GM19023 (cell line): Measurements from ENCODE around the gene XYLT1.

Experiments
- ATAC-seq: cut with Tn5 transposase; IDR thresholded peaks from one replicate; pipeline ENCODE4 v1.9.1; 2021; ENCODE audit warnings: mild to moderate bottlenecking, moderate library complexity; ENCODE audit not compliant: unreplicated experiment

The XYLT1 gene

DNA sequence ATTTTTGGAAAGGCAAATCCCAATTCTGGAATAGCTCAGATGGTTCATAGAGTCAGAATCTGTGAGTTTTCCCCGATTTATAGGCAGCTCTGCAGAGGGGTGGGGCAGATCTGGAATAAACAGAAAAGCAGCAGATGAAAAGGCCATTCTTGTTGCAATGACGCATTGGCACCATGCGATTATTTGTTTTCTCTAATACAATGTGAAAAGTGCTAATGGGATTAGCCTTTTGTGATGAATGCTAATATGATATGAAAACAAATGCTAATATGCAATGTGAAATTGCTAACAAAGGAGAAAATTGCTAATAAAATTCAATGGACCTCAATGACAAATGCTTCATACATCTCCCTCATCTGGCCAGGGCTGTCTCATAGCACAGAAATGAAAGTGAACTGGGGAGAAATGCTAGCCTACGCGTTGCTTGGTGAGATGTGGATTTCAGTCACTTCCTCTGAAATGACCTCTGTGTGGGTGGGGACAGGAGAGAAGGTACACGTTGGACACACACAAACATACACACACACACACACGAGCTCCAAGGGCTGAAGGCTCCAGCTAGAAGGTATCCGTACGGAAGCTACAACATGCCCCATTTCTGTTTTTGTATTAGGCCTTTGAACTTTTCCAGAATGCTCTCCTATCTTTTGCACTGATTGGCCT lies 394.5 kb downstream of the XYLT1 start:
- no peak for ATAC-seq

DNA sequence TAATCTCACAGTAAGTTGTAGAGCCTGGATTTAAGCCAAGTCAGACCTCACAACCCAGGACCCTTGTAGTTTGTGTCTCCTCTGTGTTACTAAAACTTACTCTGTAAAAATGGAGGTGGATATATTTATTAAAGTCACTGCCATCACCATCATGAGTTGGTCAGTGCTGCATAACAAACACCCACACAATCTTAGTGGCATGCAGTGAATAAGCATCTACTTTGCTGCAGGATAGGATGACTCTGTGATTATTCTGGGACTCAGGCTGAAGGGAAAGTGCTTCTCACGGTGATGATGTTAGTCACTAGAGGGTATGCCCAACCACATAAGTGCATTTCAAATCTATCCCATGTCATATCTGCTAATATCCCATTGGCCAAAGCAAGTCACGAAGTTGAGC lies 398.7 kb downstream of the XYLT1 start:
- ATAC-seq = no peak

DNA sequence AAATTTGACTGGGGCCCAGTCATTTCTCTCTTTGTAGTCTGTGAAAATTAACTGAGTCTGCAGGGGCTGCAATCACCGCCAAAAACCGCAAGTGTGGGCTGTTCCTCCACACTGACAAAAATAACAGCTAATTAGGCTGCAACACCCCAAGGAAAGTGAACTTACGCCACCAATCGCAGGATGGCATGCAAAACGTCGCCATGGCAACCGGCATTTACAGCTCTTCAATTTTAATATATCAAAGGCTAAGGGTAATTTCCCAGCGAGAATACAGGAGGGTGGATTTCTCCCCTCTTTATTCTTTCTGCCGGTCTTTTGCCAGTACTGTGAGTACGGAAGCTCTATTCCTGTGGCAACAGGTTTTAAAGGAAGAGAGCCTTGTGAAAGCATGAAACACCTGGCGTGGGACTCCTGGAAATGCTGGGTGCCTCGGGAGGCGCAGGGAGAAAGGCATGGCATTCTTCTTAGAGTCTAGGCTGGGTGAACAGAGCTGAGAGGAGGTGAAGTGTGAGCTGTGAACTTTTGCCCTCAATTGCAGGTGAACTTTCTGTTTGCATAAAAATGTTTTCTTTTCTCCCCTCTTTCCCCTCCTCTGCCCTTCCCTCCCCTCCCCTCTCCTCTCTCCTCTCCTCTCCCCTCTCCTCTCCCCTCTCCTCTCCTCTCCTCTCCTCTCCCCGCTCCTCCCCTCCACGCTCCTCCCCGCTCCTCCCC lies 399.7 kb downstream of the XYLT1 start:
- ATAC-seq = peak; percentile 68

DNA sequence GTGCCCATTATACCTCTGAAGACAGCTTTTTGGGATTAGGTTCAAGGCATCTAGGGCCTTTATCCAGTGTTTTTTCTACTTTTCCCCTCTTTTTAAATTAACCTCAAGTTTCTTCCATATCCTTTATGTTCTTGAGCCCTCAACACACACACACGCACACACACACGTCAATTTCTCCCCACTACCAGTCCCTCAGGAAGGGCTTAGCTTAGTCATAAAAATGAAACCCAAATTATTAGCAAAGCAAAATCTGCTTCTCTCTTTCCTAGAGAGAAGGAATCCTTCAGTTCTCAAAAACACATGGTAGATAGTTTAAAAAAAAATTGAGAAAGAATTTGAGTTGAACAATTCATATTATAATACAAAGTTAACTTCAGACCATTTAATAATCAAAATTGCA lies 401.1 kb downstream of the XYLT1 start:
- ATAC-seq = no peak

DNA sequence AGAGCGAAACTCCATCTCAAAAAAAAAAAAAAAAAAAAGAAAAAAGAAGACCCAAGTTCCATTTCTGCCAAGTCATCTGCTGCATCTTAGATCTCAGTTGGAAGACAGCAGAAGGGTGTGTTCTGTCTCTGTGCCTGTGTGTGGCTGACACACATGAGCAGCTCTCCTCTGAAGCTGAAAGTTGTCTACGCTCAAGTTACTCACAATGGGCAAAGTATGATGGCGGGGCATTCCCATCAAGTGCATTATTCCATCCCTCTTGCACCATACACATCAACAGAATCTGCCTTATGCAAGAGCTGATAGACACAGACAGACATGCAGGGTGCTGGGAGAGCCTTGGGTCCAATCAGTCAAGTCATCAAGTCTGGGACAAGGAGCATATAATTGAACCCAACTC lies 402.2 kb downstream of the XYLT1 start:
- peak; percentile 39 for ATAC-seq

DNA sequence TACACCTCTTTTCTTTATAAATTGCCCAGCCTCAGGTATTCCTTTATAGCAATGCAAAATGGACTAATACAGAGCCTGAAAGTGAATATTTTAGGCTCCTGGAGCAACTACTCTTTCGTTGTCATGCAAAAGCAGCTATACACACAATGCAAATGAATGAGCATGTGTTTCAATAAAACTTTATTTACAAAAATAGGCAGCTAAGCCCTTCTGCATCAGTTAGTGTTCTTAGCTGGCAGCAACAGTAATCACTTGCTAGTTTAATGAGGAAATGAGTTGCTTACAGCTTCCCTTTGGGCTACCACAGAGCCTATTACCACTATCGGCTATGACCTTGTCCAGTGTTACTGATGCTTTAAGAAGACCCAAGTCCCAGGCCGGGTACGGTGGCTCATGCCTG lies 402.9 kb downstream of the XYLT1 start:
- no peak for ATAC-seq

DNA sequence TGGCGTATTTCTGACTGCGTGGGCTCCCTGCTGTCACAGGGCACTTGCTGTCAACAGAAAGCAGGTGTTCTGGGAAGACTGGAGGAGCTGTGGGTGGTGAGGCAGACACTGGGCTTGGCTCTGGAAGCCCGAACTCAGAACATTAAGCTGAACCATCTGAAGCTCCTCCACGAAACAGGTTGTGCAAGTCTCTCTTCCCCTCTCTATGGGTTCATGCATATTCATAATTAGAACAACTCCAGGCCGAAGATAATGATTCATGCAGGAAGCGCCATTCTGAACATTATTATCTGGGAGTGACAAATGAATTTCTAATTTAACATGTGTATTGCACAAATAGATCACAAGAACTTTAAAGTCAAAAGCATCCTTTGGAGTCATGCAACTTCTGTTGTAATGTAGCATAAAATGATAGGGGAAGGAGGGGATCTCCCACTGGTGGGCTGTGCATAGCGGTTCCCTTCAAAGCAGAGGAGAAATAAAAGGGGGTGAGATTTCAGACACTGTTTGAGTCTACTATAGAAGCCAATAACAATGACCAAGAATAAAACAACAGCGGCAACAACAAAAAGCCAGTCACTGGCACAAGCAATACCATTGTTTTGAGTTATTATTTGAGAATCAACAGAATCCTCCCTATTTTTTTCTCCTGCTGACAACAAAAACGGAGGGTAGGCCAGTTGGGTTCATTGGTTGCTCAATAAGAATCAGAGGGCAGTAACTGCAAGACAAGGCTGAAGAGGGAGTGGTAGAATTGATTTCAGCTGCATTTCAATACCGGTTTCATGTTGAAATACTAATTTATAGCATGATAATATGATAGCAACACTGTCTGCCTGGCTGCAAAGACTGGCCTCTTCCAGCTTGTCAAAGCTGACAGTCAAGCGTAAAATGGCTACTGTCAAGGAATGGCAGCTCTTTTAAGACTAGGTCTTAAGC lies 407.3 kb downstream of the XYLT1 start:
- no peak for ATAC-seq

DNA sequence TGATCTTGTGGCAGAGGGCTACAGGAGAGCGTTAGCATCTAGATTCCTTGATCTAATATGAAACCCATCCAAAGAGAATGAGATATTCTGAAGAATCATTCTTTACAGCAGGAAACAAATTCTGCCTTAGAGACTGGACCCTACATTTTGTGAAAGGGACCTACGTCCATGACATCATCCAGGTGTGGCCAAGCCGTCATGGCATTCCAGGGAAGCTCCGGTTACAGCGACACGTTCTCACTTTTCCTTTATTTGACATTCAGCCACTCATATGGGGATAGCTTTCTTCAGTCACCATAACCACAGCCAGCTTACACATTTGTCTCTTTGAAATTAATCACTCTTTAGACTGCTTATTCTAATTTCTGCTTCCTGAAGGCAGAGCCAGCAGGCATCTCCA lies 408.1 kb downstream of the XYLT1 start:
- ATAC-seq = no peak

DNA sequence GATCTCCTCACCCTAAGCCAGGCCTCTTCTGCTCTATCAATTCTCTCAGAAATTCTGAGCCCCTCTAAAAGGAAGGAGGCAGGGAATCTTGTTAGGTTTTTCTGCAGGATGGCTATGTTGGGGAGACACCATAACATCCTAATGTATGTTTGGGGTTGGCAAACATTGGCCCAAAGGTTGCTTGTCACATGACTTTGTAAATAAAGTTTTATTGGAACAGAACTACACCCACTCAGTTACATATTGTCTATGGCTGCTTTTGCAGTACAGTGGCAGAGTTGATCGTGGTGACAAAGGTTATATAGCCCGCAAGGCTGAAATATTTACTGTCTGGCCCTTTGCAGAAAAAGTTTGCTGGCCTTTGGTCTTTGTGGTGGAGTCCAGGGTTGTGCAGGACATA lies 409.4 kb downstream of the XYLT1 start:
- ATAC-seq = no peak

DNA sequence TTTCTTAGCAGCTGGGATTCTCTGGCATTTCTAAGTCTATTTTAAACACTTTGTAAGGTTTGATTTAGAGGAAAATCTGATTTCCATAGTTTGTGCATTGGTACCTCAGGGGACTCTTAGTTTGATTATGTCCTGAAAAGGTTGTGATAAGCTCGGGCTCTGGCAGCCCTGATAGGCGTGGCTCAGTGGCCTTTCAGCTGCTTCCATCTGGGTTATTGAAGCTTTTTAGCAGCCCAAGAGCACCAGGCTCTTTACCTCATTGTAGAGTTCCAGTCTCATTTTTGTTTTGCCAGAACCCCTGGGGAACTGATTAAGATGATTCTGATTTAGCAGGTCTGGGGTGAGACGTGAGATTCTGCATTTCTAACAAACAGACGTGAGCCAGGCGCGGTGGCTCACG lies 412.3 kb downstream of the XYLT1 start:
- ATAC-seq = no peak

DNA sequence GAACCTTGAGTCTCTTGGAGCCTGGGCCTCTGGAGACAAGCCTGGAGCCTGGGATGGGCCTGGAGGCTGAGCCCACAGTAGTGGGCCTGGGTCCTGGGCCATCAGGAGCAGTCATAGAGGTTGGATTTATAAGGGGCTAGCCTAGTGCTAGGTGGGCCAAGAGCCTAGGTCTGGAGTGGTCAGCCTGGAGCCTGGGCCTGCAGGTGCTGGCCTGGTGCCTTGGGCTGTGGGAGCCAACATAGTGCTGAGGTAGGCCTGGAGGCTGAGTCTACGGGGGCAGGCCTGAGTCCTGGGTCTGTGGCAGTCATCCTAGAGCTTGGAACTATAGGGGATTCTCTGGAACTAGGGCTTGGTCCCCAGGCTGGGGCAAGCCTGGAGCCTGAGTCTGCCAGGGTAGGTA lies 414.1 kb downstream of the XYLT1 start:
- no peak for ATAC-seq

DNA sequence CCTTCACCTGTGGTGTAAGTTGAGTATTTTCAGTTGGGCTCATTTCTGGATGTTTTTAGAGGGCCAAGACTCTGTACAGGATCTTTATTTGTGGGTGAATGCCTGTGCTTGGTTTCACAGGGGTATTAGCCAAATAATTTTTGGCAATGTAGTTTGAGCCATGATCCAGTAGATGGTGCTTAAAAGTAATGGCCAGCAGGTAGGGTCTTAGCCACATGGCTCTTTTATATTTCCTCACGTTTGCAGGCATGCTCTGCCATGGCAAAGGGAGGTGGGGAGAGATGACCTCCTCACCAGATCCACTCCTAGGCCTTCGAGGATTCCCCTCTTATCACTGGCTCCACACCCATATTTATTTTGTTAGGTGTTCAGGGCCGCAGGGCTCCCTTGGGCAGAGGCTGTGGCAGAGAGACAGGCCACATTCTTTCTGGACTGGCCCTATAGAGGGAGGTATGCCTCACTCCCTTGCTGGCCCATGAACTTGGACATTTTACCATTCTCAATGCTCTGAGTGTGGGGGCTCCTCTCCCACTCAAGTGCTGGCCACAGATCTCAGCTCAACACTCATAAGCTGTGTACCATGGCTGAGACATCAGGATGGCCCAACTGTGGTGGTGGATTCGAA lies 417.1 kb downstream of the XYLT1 start:
- ATAC-seq = no peak
